Activated B cell treated with CpG ODN at 0.5 μM for 24 hours (primary cell): ENCODE data around the gene ARHGAP24. TPM values are rescaled to one million over a fixed set of nuclear protein-coding genes. Genes with fewer than 3 reads are reported as not detected.

Experiments used
- ATAC-seq: fragments of 200-7000 bp; cut with Tn5 transposase; one replicate; pipeline ENCODE4 v1.10.0; 2021; ENCODE audit warnings: low read depth, mild to moderate bottlenecking, moderate library complexity
- CTCF ChIA-PET: fragments of 350-600 bp; sonication (Branson Sonifier 250); formaldehyde crosslinking; loops from one replicate; lab custom pipeline; 2021; ENCODE audit warnings: antibody characterized with exemption; lab: Charles Lee
- POLR2A ChIA-PET: fragments of 350-600 bp; sonication (Branson Sonifier 250); formaldehyde crosslinking; loops from one replicate; lab custom pipeline; 2021; ENCODE audit warnings: antibody characterized with exemption; lab: Charles Lee
- DNase-seq: peaks from one replicate; pipeline ENCODE4 v3.0.0; 2022
- H3K27ac Mint-ChIP-seq: one replicate; pipeline ENCODE4 v1.8.0; 2020; ENCODE audit warnings: mixed read lengths
- H3K27me3 Mint-ChIP-seq: one replicate; pipeline ENCODE4 v1.8.0; 2021; ENCODE audit warnings: mixed read lengths
- H3K36me3 Mint-ChIP-seq: one replicate; pipeline ENCODE4 v1.8.0; 2021; ENCODE audit warnings: low read depth, mixed read lengths
- H3K4me1 Mint-ChIP-seq: one replicate; pipeline ENCODE4 v1.8.0; 2021; ENCODE audit warnings: mixed read lengths
- H3K4me3 Mint-ChIP-seq: one replicate; pipeline ENCODE4 v1.8.0; 2020; ENCODE audit warnings: mild to moderate bottlenecking, mixed read lengths
- H3K9me3 Mint-ChIP-seq: one replicate; pipeline ENCODE4 v1.8.0; 2020; ENCODE audit warnings: mixed read lengths
- intact Hi-C: fragments of 100-400 bp; cut with micrococcal nuclease; formaldehyde crosslinking; loops from one replicate; pipeline ENCODE4 v1.15.1; 2024
- total RNA-seq: library from RNA; stranded (reverse); gene quantifications from 2 replicates; pipeline ENCODE4 v1.2.3, GENCODE V29; 2022
- TF ChIP-seq, protein P1 (sequence below): fragments of 200-600 bp; IDR thresholded peaks from one replicate; pipeline ENCODE4 v1.8.0; 2022; ENCODE audit warnings: antibody characterized with exemption, mild to moderate bottlenecking

ARHGAP24 gene
- total RNA-seq, 1 donor from 2014 or later, result 231 TPM

DNA sequence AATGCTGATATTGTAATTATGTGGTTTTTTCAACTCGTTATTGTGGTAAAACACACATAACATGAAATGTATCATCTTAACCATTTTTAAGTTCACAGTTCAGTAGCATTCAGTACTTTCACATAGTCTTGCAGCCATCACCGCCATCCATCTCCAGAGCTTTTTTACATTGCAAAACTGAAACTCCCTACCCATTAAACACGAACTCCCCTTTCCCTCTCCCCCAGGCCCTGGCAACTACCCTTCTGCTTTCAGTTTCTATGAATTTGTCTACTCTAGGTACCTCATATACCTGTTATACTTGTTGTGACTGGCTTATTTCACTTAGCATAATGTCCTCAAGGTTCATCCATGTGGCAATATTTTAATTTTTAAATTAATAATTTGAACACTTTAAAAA is 504.3 kb downstream of the ARHGAP24 start:
- ChIA-PET POLR2A (no interaction called here), CTCF (no interaction called here)
- Mint-ChIP-seq H3K4me1 (peaks cover 4% of the 10 kb centered on the region), H3K9me3 (no peaks in the 10 kb centered on the region), H3K4me3 (no peak overlapping the region), H3K27ac (no peak overlapping the region), H3K27me3 (no peaks in the 10 kb centered on the region), H3K36me3 (peaks cover 68% of the 10 kb centered on the region)
- TF ChIP-seq, protein P1, sequence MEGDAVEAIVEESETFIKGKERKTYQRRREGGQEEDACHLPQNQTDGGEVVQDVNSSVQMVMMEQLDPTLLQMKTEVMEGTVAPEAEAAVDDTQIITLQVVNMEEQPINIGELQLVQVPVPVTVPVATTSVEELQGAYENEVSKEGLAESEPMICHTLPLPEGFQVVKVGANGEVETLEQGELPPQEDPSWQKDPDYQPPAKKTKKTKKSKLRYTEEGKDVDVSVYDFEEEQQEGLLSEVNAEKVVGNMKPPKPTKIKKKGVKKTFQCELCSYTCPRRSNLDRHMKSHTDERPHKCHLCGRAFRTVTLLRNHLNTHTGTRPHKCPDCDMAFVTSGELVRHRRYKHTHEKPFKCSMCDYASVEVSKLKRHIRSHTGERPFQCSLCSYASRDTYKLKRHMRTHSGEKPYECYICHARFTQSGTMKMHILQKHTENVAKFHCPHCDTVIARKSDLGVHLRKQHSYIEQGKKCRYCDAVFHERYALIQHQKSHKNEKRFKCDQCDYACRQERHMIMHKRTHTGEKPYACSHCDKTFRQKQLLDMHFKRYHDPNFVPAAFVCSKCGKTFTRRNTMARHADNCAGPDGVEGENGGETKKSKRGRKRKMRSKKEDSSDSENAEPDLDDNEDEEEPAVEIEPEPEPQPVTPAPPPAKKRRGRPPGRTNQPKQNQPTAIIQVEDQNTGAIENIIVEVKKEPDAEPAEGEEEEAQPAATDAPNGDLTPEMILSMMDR, result no peak
- intact Hi-C loops, result no loop called here
- DNase-seq (no peak), ATAC-seq (no peak)

DNA sequence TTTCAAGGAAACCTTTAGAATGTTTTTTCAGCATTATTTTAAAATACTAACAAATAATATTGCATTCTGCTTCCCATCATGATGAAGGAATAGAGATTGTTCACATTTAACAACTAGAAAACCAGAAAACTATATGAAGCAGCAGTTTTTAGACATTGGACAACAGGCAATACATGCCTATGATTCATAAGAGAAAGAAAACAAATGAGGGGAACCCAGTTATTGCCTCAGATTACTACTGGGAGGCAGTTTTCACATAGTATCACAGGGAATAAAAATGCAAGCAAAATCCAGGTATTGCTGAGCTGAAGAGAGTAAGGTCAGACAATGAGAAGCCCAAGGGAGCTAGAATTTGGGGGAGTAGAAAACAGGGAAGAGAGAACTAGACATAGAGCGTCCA is 511.3 kb downstream of the ARHGAP24 start:
- intact Hi-C loops, result no loop called here
- ATAC-seq, result no peak
- Mint-ChIP-seq H3K27ac (no peak overlapping the region), H3K36me3 (peaks cover 62% of the 10 kb centered on the region), H3K4me1 (no peaks in the 10 kb centered on the region), H3K4me3 (no peak overlapping the region), H3K9me3 (no peaks in the 10 kb centered on the region), H3K27me3 (no peaks in the 10 kb centered on the region)
- DNase-seq, result no peak
- POLR2A ChIA-PET, result no interaction called here
- CTCF ChIA-PET, result no interaction called here
- TF ChIP-seq, protein P1, result no peak

DNA sequence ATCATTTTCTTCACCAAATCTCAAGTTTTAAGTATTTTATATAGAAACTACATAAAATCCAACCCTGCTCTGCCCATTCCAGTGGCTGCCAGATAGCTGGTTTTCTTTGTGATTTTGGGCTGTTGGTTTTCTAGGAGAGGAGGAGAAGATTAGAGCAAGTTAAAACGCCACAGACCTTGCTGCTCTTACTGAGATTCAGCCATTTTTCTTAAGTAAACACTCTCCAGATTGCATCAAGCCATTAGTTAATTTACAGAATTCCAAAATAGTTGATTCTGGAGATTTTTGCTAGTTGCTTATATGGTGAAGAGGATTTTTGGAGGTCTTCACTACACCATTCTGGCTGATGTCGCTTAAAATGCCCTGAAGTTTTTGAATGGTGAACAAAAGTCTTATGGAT is 518.7 kb downstream of the ARHGAP24 start:
- ATAC-seq (no peak), DNase-seq (no peak)
- CTCF ChIA-PET, result no interaction called here
- no peaks in the 10 kb centered on the region for H3K4me1 Mint-ChIP-seq
- H3K27ac Mint-ChIP-seq, result no peak overlapping the region
- TF ChIP-seq, protein P1, result no peak
- H3K4me3 Mint-ChIP-seq, result no peak overlapping the region
- intact Hi-C loops, result no loop called here
- no peaks in the 10 kb centered on the region for H3K27me3 Mint-ChIP-seq
- peaks cover 60% of the 10 kb centered on the region for H3K36me3 Mint-ChIP-seq
- H3K9me3 Mint-ChIP-seq, result no peaks in the 10 kb centered on the region
- POLR2A ChIA-PET, result no interaction called here

DNA sequence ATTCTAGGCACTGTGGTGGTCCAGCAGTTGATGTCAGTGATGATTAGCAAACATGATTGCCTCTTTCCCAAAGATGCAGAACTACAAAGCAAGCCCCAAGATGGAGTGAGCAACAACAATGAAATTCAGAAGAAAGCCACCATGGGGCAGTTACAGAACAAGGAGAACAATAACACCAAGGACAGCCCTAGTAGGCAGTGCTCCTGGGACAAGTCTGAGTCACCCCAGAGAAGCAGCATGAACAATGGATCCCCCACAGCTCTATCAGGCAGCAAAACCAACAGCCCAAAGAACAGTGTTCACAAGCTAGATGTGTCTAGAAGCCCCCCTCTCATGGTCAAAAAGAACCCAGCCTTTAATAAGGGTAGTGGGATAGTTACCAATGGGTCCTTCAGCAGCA is 519.6 kb downstream of the ARHGAP24 start:
- Mint-ChIP-seq H3K27ac (no peak overlapping the region), H3K4me1 (no peaks in the 10 kb centered on the region), H3K27me3 (no peaks in the 10 kb centered on the region), H3K36me3 (peaks cover 55% of the 10 kb centered on the region), H3K4me3 (no peak overlapping the region), H3K9me3 (no peaks in the 10 kb centered on the region)
- intact Hi-C loops, result no loop called here
- ChIA-PET POLR2A (no interaction called here), CTCF (no interaction called here)
- DNase-seq (no peak), ATAC-seq (no peak)
- TF ChIP-seq, protein P1, result no peak

GRCh38 chr4:85995361-85995760 is 520.4 kb downstream of the ARHGAP24 start:
- DNase-seq (no peak), ATAC-seq (no peak)
- TF ChIP-seq, protein P1, result no peak
- no peaks in the 10 kb centered on the region for H3K27me3 Mint-ChIP-seq
- intact Hi-C loops, result no loop called here
- H3K4me3 Mint-ChIP-seq, result no peak overlapping the region
- H3K9me3 Mint-ChIP-seq, result no peaks in the 10 kb centered on the region
- ChIA-PET POLR2A (no interaction called here), CTCF (no interaction called here)
- peaks cover 56% of the 10 kb centered on the region for H3K36me3 Mint-ChIP-seq
- no peaks in the 10 kb centered on the region for H3K4me1 Mint-ChIP-seq
- no peak overlapping the region for H3K27ac Mint-ChIP-seq
